ENCODE results near the gene SLMAP. TPM values are rescaled to one million over a fixed set of nuclear protein-coding genes. Genes with fewer than 3 reads are reported as not detected.
A peak's percentile ranks its signal among the peaks of the same experiment; 100 is the strongest.

The SLMAP gene
- polyA plus RNA-seq, 1 of the 3 experiments (the other 2 are of a cell fraction): 10.5 TPM

GRCh38 chr3:57794951-57795350 lies 38.8 kb downstream of the SLMAP start (continued):
- TF ChIP-seq CTCF (IDR thresholded peaks at IDR 0.05) (no peak), RAD21 (IDR thresholded peaks at IDR 0.05; ENCODE audit: low read length) (no peak), MAX (IDR thresholded peaks at IDR 0.05; ENCODE audit: low read depth) (no peak), MEF2A (IDR thresholded peaks at IDR 0.05; ENCODE audit: borderline replicate concordance, low read depth) (no peak), TEAD4 (IDR thresholded peaks at IDR 0.05; ENCODE audit: borderline replicate concordance, insufficient read depth) (no peak), YY1 (IDR thresholded peaks at IDR 0.05; ENCODE audit: low read depth) (no peak)

GRCh38 chr3:57796261-57796660 lies 40.2 kb downstream of the SLMAP start:
- Histone ChIP-seq H3K4me2 (peak overlapping the region; percentile 8; the same call in 1 of the 2 replicates), H3K9ac (no peak overlapping the region), H3F3A (replicated peaks; ENCODE audit: insufficient read depth) (peaks cover 4% of the 10 kb centered on the region), H2AFZ (ENCODE audit: low read depth) (no peak overlapping the region), H3K4me3 (ENCODE audit: low read depth in 2 of 2, low read length in 1 of 2) (no peak overlapping the region), H3K36me3 (replicated peaks in 1 of 2; ENCODE audit: control insufficient read depth in 1 of 2, insufficient read depth in 2 of 2, low read length in 1 of 2) (peaks cover 0 to 3% of the 10 kb centered on the region in 2 experiments), H3K4me1 (ENCODE audit: control insufficient read depth in 1 of 2, insufficient read depth in 2 of 2, low read depth in 1 of 2, low read length in 1 of 2) (peaks cover 2 to 9% of the 10 kb centered on the region in 2 experiments; a peak in 3 of 4 replicates), H3K27me3 (ENCODE audit: insufficient read depth) (no peaks in the 10 kb centered on the region), H4K20me1 (ENCODE audit: insufficient read depth) (peaks cover 10% of the 10 kb centered on the region), H3K9me2 (no peaks in the 10 kb centered on the region), H3K79me2 (ENCODE audit: insufficient read depth) (peaks cover 70% of the 10 kb centered on the region), H3K9me3 (no peaks in the 10 kb centered on the region), H3K27ac (ENCODE audit: low read depth in 2 of 2, low read length in 1 of 2) (no peak overlapping the region; a peak in 1 of 4 replicates)
- TF ChIP-seq RXRA (IDR thresholded peaks at IDR 0.05; ENCODE audit: borderline replicate concordance, low read depth): no peak
- TF ChIP-seq EZH2phosphoT487 (IDR thresholded peaks at IDR 0.05; ENCODE audit: borderline replicate concordance, low read depth): no peak
- TF ChIP-seq YY1 (IDR thresholded peaks at IDR 0.05; ENCODE audit: low read depth): no peak
- TF ChIP-seq NFIC (IDR thresholded peaks at IDR 0.05; ENCODE audit: borderline replicate concordance): no peak
- no peak for TF ChIP-seq CHD2 (IDR thresholded peaks at IDR 0.05; ENCODE audit: low read length, partially characterized antibody)
- no peak for TF ChIP-seq RCOR1 (IDR thresholded peaks at IDR 0.05; ENCODE audit: low read length)
- TF ChIP-seq CTCF (IDR thresholded peaks at IDR 0.05): no peak
- no peak for TF ChIP-seq TCF12 (IDR thresholded peaks at IDR 0.05)
- TF ChIP-seq GATA2 (CRISPR knock-in tag; IDR thresholded peaks at IDR 0.05): no peak
- TF ChIP-seq SIN3A (IDR thresholded peaks at IDR 0.05; ENCODE audit: borderline replicate concordance, low read depth, low read length): no peak
- TF ChIP-seq FOXM1 (IDR thresholded peaks at IDR 0.05; ENCODE audit: low read depth): no peak
- TF ChIP-seq ELF1 (IDR thresholded peaks at IDR 0.05): no peak
- no peak for TF ChIP-seq USF2 (IDR thresholded peaks at IDR 0.05; ENCODE audit: borderline replicate concordance, low read depth, low read length)
- TF ChIP-seq REST (IDR thresholded peaks at IDR 0.05; ENCODE audit: low read depth, low read length): no peak
- no peak for DNase-seq
- CTCF ChIA-PET: no interaction called here
- 30% methylated on average over 4 of the region's 4 CpGs for WGBS (ENCODE audit: low lambda C conversion rate)
- POLR2A ChIA-PET: interaction anchor here (0.6 kb wide), 1 partner anchor 241 kb away, joined by 3 read pairs; the partner anchor contains the start of gene PDE12

All from SK-N-SH (cell line).